ENCODE measurements around the gene EPHB4.

- TF ChIP-seq CTCF (IDR thresholded peaks at IDR 0.05; ENCODE audit: low read length), result no peak
- no peak for TF ChIP-seq EZH2 (IDR thresholded peaks at IDR 0.05; ENCODE audit: borderline replicate concordance, low read length)
Measured at GRCh38 chr7:100806276-100806675, 21.0 kb downstream of the EPHB4 start.

Data from OCI-LY1 (cell line).